ENCODE measurements around the gene RGS14.

RGS14 gene, protein sequence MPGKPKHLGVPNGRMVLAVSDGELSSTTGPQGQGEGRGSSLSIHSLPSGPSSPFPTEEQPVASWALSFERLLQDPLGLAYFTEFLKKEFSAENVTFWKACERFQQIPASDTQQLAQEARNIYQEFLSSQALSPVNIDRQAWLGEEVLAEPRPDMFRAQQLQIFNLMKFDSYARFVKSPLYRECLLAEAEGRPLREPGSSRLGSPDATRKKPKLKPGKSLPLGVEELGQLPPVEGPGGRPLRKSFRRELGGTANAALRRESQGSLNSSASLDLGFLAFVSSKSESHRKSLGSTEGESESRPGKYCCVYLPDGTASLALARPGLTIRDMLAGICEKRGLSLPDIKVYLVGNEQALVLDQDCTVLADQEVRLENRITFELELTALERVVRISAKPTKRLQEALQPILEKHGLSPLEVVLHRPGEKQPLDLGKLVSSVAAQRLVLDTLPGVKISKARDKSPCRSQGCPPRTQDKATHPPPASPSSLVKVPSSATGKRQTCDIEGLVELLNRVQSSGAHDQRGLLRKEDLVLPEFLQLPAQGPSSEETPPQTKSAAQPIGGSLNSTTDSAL

GRCh38 chr5:177357459-177358351 is at the start of gene RGS14:
RGS14 (plus strand) TSS chr5:177357924; CDS start chr5:177358025, 101 bp downstream.
- DNase-seq: peak; percentile 78 to 84 (median 82)

- DNase-seq: no peak
Measured at GRCh38 chr5:177308740-177309139, 49.0 kb upstream of the RGS14 start.

- peak; percentile 45 to 68 (median 52) for DNase-seq
Measured at GRCh38 chr5:177309351-177310191, 48.2 kb upstream of the RGS14 start.

GRCh38 chr5:177310332-177310731 is 47.4 kb upstream of the RGS14 start:
- DNase-seq: no peak

GRCh38 chr5:177310757-177311391 is 46.9 kb upstream of the RGS14 start:
- peak; percentile 55 to 64 (median 62) for DNase-seq

- DNase-seq: peak in 1 of 3 donors; percentile 36
Measured at GRCh38 chr5:177311392-177311722, 46.4 kb upstream of the RGS14 start.

DNA sequence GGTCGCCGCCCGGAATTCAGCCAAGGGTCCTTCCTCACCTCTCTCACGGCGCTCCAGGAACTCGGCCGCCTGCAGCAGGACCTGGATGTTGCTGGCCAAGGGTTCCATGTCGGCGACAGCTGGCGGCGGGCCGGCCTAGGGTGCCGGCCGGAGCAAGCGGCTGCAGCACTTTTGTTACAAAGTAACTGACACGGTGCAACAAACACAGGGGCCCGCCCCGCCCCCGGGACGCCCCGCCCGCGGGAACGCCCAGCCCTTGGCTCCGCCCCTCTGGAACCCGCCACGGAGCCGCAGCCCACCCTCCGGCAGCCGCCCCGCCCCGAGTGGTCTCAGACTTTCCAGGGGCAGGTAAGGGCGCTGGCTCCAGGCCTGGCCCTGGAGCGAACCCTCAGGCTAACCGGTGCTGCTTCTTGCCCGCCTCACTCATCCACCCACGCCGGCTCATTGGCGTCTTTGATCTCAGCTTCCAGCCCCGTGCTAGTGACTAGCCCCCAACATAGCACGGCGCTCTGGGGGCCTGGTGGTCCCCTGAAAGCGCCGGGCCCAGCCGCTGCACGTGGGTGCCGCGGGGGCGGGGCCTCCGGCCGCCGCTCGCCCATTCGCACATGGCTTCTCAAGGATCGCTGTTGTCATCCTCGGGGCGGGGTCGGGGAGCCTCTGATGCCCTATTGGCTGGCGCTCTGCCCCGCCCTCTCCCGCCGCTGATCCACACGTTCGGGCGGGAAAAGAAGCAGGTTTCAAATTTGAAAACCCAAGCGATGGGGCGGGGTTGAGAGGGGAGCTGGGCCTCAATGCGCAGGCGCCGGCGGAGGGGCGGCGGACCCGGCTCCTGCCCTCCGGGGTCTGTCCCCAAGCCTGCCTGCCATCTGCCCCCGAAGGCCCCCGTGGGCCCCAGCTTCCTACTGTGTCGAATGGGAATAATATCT is 45.7 kb upstream of the RGS14 start, which contains the start of gene MXD3:
MXD3 (minus strand) TSS at position 176 of the 926 bp plus-strand sequence; CDS start at position 108, 68 bp downstream.
- peak; percentile 97 to 99 (median 98) for DNase-seq

DNA sequence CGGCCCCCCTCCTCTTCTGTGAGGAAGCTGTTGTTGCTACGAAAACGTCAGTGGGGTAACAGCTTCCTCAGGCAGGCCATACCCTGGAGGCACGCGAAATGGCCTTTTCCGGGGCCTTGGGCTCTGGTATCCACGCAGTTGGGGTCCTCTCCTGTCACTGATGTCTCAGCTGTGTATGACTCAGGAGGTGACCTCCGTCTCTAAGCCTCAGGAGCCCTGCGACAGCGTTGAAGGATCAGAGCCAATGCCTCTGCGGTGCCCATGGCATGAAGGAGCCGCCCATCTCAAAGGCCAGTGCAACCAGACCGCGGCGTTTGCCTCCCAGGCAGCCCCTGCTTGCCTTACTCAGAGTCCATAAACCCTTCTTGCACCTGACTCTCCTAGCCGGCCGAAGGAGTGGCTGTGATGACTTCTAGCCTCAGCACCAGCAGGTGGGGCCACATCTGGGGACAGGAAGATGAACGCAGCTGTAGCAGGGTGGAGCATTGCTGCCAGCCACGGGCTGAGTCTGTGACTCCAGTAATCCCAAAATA is 45.0 kb upstream of the RGS14 start:
- peak in 2 of 3 donors; percentile 13 to 39 for DNase-seq

DNA sequence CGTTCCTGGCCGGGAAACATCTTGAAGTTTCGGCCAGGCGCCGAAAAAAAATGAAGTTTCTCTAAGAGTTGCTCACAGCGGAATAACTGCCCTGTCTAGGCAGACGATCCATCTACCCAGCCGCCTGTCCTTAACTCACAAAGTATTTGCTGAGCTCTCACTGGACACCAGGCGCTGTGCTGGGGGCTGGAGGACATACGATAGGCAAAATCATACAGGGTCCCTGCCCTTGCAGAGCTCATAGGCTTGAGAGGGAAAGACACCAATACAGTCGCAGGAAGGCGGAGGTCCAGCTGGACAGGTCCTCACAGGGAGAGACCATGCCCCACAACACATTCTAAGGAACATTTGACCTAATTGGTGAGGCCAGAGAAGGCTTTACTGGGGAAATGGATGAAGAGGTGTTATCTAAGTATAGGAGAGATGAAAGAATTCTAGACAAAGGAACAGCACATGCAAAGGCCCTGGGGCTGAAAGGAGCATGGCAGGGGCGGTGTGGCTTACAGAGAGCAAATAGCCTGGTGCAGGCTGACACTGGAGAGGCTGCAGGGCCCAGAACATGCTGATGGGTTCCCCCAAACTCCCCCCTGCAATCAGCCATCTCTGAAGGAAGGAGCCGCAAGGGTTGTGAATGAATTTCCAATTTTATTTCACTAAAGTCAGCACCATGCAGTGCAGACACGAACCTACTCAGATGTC is 44.0 kb upstream of the RGS14 start:
- DNase-seq: no peak

GRCh38 chr5:177314376-177315342 is 43.1 kb upstream of the RGS14 start:
- no peak for DNase-seq

DNA sequence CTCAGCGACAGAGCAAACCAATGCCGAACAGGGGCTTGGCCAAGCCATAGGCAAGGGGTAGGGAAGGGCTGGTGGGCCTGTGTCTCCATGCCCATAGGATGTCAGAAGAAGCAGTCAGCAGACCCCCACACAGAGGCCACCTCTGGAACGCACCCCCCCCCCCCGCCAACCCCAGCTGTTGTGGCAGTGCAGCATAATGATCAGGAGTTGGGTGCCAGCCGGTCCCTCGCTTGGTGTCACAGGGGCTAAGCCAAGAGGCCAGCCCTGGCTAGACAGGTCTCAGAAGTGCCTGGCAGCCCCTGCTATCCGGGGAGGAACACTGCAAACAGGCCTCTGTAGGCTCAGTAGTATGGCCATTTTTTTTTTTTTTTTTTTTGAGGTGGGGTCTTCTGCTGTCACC is 42.3 kb upstream of the RGS14 start:
- DNase-seq: no peak

GRCh38 chr5:177316005-177316404 is 41.7 kb upstream of the RGS14 start:
- no peak for DNase-seq

DNA sequence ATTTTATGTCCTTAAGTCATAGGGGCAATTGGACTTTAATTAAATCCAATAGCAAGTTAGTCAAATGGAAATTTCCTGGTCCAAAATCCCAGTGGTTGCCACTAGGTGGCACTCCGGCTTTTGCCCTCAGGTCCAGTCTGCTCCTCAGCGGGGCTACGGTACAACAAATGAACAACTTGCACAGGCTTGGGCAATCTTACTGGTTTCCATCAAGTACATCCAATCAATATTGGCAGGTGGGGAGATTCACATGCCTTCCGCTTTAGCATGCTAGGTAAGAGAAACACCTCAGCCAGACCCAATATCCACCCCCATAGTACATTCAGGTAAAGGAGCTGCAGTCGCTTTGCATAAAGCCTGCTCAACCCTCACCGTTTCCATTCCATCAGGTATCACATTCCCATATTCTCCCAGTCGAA is 39.8 kb upstream of the RGS14 start:
- peak; percentile 87 to 89 (median 89) for DNase-seq

DNA sequence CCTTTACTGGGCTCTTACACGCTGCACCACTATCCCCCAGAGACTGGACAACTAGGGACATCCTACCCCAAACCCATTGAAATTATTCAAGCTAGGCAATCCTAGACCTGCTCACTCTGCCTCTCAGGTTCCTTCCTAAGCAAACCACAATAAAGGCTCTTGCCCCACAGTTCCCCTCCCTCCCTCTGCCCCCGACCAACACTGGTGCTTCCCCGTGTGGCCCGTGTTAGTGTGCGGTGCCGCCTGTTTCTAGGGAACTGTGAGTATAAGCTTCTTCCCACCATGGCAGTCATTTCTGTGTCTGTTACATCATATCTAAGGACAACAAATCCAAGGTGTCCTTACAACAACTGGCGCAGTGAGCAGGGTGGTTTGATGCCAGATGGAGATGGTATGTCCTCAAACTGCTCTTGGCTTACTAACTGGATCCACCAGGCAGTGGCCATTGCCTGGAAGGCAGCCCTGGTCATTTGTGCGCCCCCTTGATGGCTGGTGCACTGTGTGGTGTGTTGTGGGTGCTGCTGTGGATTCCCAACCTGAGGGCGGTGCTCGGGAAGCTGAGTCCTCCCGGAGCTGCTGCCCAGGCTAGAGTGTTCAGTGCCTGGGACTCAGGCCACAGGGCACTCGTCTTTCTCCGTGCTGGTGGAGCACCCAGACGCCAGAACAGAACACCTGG is 37.7 kb upstream of the RGS14 start:
- peak in 1 of 3 donors; percentile 40 for DNase-seq

- peak; percentile 71 to 79 (median 76) for DNase-seq
Measured at GRCh38 chr5:177320879-177321278, 36.8 kb upstream of the RGS14 start.

DNA sequence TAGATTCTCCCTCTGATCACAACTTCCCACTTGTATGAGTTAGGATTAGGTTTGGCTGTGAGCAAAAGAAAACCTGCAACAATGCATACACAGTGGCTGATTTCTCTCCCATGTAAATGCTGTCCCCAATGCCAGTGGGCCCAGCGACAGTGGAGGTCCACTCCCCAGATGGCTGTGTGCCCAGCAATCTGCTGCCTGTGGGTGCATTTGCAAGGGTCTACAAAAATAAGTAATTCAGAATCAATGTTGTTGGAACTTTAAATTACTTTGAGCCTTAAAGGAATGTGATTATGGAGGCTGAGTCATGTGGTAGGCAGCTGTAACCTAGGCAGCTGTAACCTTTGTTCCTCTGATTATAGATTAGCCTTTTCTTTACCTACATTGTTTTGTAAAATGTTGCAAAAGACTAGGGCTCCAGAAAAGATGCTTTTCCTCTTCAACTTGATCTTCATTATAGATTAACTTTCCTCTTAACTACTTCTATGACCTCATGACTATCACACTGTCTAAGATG is 31.8 kb upstream of the RGS14 start:
- DNase-seq: no peak
